Measurements from ENCODE around the gene GABRG3. TPM values are rescaled to one million over a fixed set of nuclear protein-coding genes. Genes with fewer than 3 reads are reported as not detected.
A peak's percentile ranks its signal among the peaks of the same experiment; 100 is the strongest.

GABRG3 gene
- total and polyA plus RNA-seq, 2 experiments from 2014 or later, result 0.15 to 0.43 TPM

GRCh38 chr15:27583651-27584050 is 612.7 kb downstream of the GABRG3 start:
- no peaks in the 10 kb centered on the region for H3K9me3 ChIP-seq (ENCODE audit: low read depth)
- no peak overlapping the region for H3K4me3 ChIP-seq
- no peaks in the 10 kb centered on the region for H3K79me2 ChIP-seq
- DNase-seq (ENCODE audit: low spot score), result no peak
- no peaks in the 10 kb centered on the region for H4K20me1 ChIP-seq (ENCODE audit: insufficient read depth, poor library complexity, severe bottlenecking)
- no peak overlapping the region for H3K4me2 ChIP-seq
- no peak overlapping the region for H3K27ac ChIP-seq
- WGBS (ENCODE audit: low lambda C conversion rate, missing lambda C conversion rate), result 23% methylated on average over 1 of the region's 1 CpG
- no peaks in the 10 kb centered on the region for H3K4me1 ChIP-seq (ENCODE audit: insufficient read depth)
- H2AFZ ChIP-seq, result no peak overlapping the region
- H3K27me3 ChIP-seq, result no peaks in the 10 kb centered on the region
- H3K36me3 ChIP-seq (replicated peaks; ENCODE audit: insufficient read depth, low read depth), result no peaks in the 10 kb centered on the region
- H3K9me2 ChIP-seq (replicated peaks; ENCODE audit: insufficient read depth), result no peaks in the 10 kb centered on the region
- TF ChIP-seq CTCF (IDR thresholded peaks at IDR 0.05; ENCODE audit: poor library complexity) (no peak), EZH2 (IDR thresholded peaks at IDR 0.05; ENCODE audit: borderline replicate concordance) (no peak), EZH2phosphoT487 (IDR thresholded peaks at IDR 0.05; ENCODE audit: low read depth, severe bottlenecking, unreplicated experiment) (no peak)

GRCh38 chr15:27585041-27585640 is 614.2 kb downstream of the GABRG3 start:
- Histone ChIP-seq H3K4me2 (no peak overlapping the region), H3K4me1 (ENCODE audit: insufficient read depth) (no peaks in the 10 kb centered on the region), H3K9me2 (replicated peaks; ENCODE audit: insufficient read depth) (no peaks in the 10 kb centered on the region), H4K20me1 (ENCODE audit: insufficient read depth, poor library complexity, severe bottlenecking) (no peaks in the 10 kb centered on the region), H3K9me3 (ENCODE audit: low read depth) (no peaks in the 10 kb centered on the region), H3K27me3 (no peaks in the 10 kb centered on the region), H3K27ac (no peak overlapping the region), H3K36me3 (replicated peaks; ENCODE audit: insufficient read depth, low read depth) (no peaks in the 10 kb centered on the region), H2AFZ (no peak overlapping the region), H3K4me3 (no peak overlapping the region), H3K79me2 (no peaks in the 10 kb centered on the region)
- no peak for DNase-seq (ENCODE audit: low spot score)
- TF ChIP-seq CTCF (IDR thresholded peaks at IDR 0.05; ENCODE audit: poor library complexity) (no peak), EZH2 (IDR thresholded peaks at IDR 0.05; ENCODE audit: borderline replicate concordance) (no peak), EZH2phosphoT487 (IDR thresholded peaks at IDR 0.05; ENCODE audit: low read depth, severe bottlenecking, unreplicated experiment) (no peak)
- 94% methylated on average over 6 of the region's 6 CpGs for WGBS (ENCODE audit: low lambda C conversion rate, missing lambda C conversion rate)

GRCh38 chr15:27587810-27588209 is 616.8 kb downstream of the GABRG3 start:
- H2AFZ ChIP-seq, result no peak overlapping the region
- H3K79me2 ChIP-seq, result no peaks in the 10 kb centered on the region
- WGBS (ENCODE audit: low lambda C conversion rate, missing lambda C conversion rate), result 30% methylated on average over 14 of the region's 14 CpGs

More at GRCh38 chr15:27587810-27588209, 616.8 kb downstream of the GABRG3 start:
- DNase-seq (ENCODE audit: low spot score), result peak; percentile 22
- H3K4me3 ChIP-seq, result no peak overlapping the region
- no peaks in the 10 kb centered on the region for H3K9me3 ChIP-seq (ENCODE audit: low read depth)
- H3K27ac ChIP-seq, result no peak overlapping the region
- H3K4me1 ChIP-seq (ENCODE audit: insufficient read depth), result no peaks in the 10 kb centered on the region
- no peaks in the 10 kb centered on the region for H4K20me1 ChIP-seq (ENCODE audit: insufficient read depth, poor library complexity, severe bottlenecking)
- H3K4me2 ChIP-seq, result no peak overlapping the region
- no peaks in the 10 kb centered on the region for H3K36me3 ChIP-seq (replicated peaks; ENCODE audit: insufficient read depth, low read depth)
- TF ChIP-seq CTCF (IDR thresholded peaks at IDR 0.05; ENCODE audit: poor library complexity), result no peak
- no peak for TF ChIP-seq EZH2phosphoT487 (IDR thresholded peaks at IDR 0.05; ENCODE audit: low read depth, severe bottlenecking, unreplicated experiment)
- no peak for TF ChIP-seq EZH2 (IDR thresholded peaks at IDR 0.05; ENCODE audit: borderline replicate concordance)
- H3K9me2 ChIP-seq (replicated peaks; ENCODE audit: insufficient read depth), result no peaks in the 10 kb centered on the region
- no peaks in the 10 kb centered on the region for H3K27me3 ChIP-seq
